ENCODE results near the gene DOCK9.
"Not testable (repeated sequence)": the region's sequence is repeated elsewhere in the genome, so short reads cannot be mapped to it uniquely, and the experiment has no call there.

Gene DOCK9

GRCh38 chr13:98776644-98777043, 201.2 kb downstream of the DOCK9 start:
- no peak for DNase-seq
- intact Hi-C loops (cut with DNase I), result no loop called here

- DNase-seq, result no peak
- intact Hi-C loops (cut with DNase I), result no loop called here
Observed at GRCh38 chr13:98775844-98776598, 201.8 kb downstream of the DOCK9 start.

- intact Hi-C loops (cut with DNase I), result no loop called here
- DNase-seq, result no peak
Observed at GRCh38 chr13:98775386-98775785, 202.5 kb downstream of the DOCK9 start.

GRCh38 chr13:98774776-98775175, 203.1 kb downstream of the DOCK9 start:
- intact Hi-C loops (cut with DNase I), result no loop called here
- DNase-seq, result no peak

GRCh38 chr13:98773921-98774320, 203.9 kb downstream of the DOCK9 start:
- intact Hi-C loops (cut with DNase I), result no loop called here
- no peak for DNase-seq

- no peak for DNase-seq
- intact Hi-C loops (cut with DNase I), result no loop called here
Observed at GRCh38 chr13:98772794-98773452, 204.9 kb downstream of the DOCK9 start.

- no peak for DNase-seq
- intact Hi-C loops (cut with DNase I), result no loop called here
Observed at GRCh38 chr13:98771838-98772611, 205.8 kb downstream of the DOCK9 start.

GRCh38 chr13:98769736-98770135, 208.1 kb downstream of the DOCK9 start:
- intact Hi-C loops (cut with DNase I), result no loop called here
- DNase-seq, result no peak

GRCh38 chr13:98768522-98768921, 209.3 kb downstream of the DOCK9 start:
- intact Hi-C loops (cut with DNase I), result no loop called here
- no peak for DNase-seq

- no peak for DNase-seq
- intact Hi-C loops (cut with DNase I), result no loop called here
Observed at GRCh38 chr13:98766697-98767096, 211.2 kb downstream of the DOCK9 start.

GRCh38 chr13:98765996-98766519, 211.8 kb downstream of the DOCK9 start:
- no peak for DNase-seq
- intact Hi-C loops (cut with DNase I), result no loop called here

GRCh38 chr13:98761986-98762616, 215.8 kb downstream of the DOCK9 start:
- intact Hi-C loops (cut with DNase I), result no loop called here
- no peak for DNase-seq

- intact Hi-C loops (cut with DNase I), result no loop called here
- no peak for DNase-seq
Observed at GRCh38 chr13:98761126-98761985, 216.5 kb downstream of the DOCK9 start.

- DNase-seq, result no peak
- intact Hi-C loops (cut with DNase I), result no loop called here
Observed at GRCh38 chr13:98755729-98756128, 222.1 kb downstream of the DOCK9 start.

GRCh38 chr13:98755116-98755515, 222.7 kb downstream of the DOCK9 start:
- no peak for DNase-seq
- intact Hi-C loops (cut with DNase I), result no loop called here

GRCh38 chr13:98754468-98754867, 223.4 kb downstream of the DOCK9 start:
- DNase-seq; intact Hi-C loops (cut with DNase I): not testable (repeated sequence)

GRCh38 chr13:98752467-98753290, 225.2 kb downstream of the DOCK9 start, which contains the start of gene SLC15A1:
Gene SLC15A1, minus strand, starts transcription at chr13:98752672. Its CDS starts 74 bp downstream, at chr13:98752598.
- DNase-seq, result no peak
- intact Hi-C loops (cut with DNase I), result no loop called here

Data from head of caudate nucleus (tissue), 42 donors.